Trophoblast cell (in vitro differentiated cells and primary cell): ENCODE data around the gene BARHL1.

Source experiments
- DNase-seq, 2 donors: peaks; one replicate each; pipeline ENCODE4 v3.0.0-alpha.2; 2016
- H2AFZ ChIP-seq: 2 replicates; pipeline ENCODE4 v1.6.1; 2013; ENCODE audit warnings: low read length, moderate library complexity, mild to moderate bottlenecking; ENCODE audit not compliant: insufficient read depth, poor library complexity
- H2AK5ac ChIP-seq: 2 replicates; pipeline ENCODE4 v1.6.1; 2013; ENCODE audit warnings: mild to moderate bottlenecking, low read length
- H2BK120ac ChIP-seq: 2 replicates; pipeline ENCODE4 v1.6.1; 2013; ENCODE audit warnings: low read length, mild to moderate bottlenecking, moderate library complexity; ENCODE audit not compliant: insufficient read depth, poor library complexity
- H2BK12ac ChIP-seq: 2 replicates; pipeline ENCODE4 v1.6.1; 2013; ENCODE audit warnings: mild to moderate bottlenecking, low read length, moderate library complexity
- H2BK5ac ChIP-seq: 2 replicates; pipeline ENCODE4 v1.6.1; 2013; ENCODE audit warnings: low read length, low read depth, moderate library complexity, mild to moderate bottlenecking; ENCODE audit not compliant: poor library complexity
- H3K14ac ChIP-seq: 2 replicates; pipeline ENCODE4 v1.6.1; 2013; ENCODE audit warnings: mild to moderate bottlenecking, low read length
- H3K18ac ChIP-seq: 2 replicates; pipeline ENCODE4 v1.6.1; 2013; ENCODE audit warnings: mild to moderate bottlenecking, low read length
- H3K23ac ChIP-seq: 2 replicates; pipeline ENCODE4 v1.6.1; 2013; ENCODE audit warnings: low read length
- H3K27ac ChIP-seq: 2 replicates; pipeline ENCODE4 v1.5.1; 2013; ENCODE audit warnings: low read depth, mild to moderate bottlenecking, inconsistent platforms, low read length, moderate library complexity
- H3K27me3 ChIP-seq: 2 replicates; pipeline ENCODE4 v1.6.1; 2013; ENCODE audit warnings: inconsistent platforms, mild to moderate bottlenecking, low read length, moderate library complexity; ENCODE audit not compliant: insufficient read depth
- H3K36me3 ChIP-seq, 2 experiments: 1 replicate in 1 of 2; 2 replicates in 1 of 2; pipeline ENCODE4 v1.6.1; 2013; ENCODE audit warnings: low read length in 2 of 2, mild to moderate bottlenecking in 2 of 2, moderate library complexity in 1 of 2; ENCODE audit not compliant: insufficient read depth in 2 of 2, control insufficient read depth in 1 of 2
- H3K4ac ChIP-seq: 2 replicates; pipeline ENCODE4 v1.6.1; 2013; ENCODE audit warnings: low read depth, mild to moderate bottlenecking, low read length, moderate library complexity
- H3K4me1 ChIP-seq, 2 experiments: 1 replicate in 1 of 2; 2 replicates in 1 of 2; pipeline ENCODE4 v1.6.1; 2013; ENCODE audit warnings: low read length in 2 of 2, mild to moderate bottlenecking in 2 of 2, moderate library complexity in 1 of 2; ENCODE audit not compliant: insufficient read depth in 2 of 2, control insufficient read depth in 1 of 2
- H3K4me2 ChIP-seq: 2 replicates; pipeline ENCODE4 v1.6.1; 2013; ENCODE audit warnings: inconsistent platforms, mild to moderate bottlenecking, low read length, moderate library complexity
- H3K4me3 ChIP-seq: 2 replicates; pipeline ENCODE4 v1.5.1; 2013; ENCODE audit warnings: mild to moderate bottlenecking, low read depth, low read length, inconsistent platforms
- H3K79me1 ChIP-seq: one replicate; pipeline ENCODE4 v1.6.1; 2013; ENCODE audit warnings: low read length
- H3K79me2 ChIP-seq: 2 replicates; pipeline ENCODE4 v1.6.1; 2013; ENCODE audit warnings: low read length, mild to moderate bottlenecking; ENCODE audit not compliant: control insufficient read depth, insufficient read depth, poor library complexity
- H3K9ac ChIP-seq: 2 replicates; pipeline ENCODE4 v1.6.1; 2013; ENCODE audit warnings: mild to moderate bottlenecking, low read length
- H3K9me3 ChIP-seq: 2 replicates; pipeline ENCODE4 v1.6.1; 2013; ENCODE audit warnings: low read depth, mild to moderate bottlenecking, control low read depth, inconsistent platforms, low read length; ENCODE audit not compliant: insufficient read depth
- H4K12ac ChIP-seq: 2 replicates; pipeline ENCODE4 v1.6.1; 2013; ENCODE audit warnings: low read depth, mild to moderate bottlenecking, low read length, moderate library complexity
- H4K8ac ChIP-seq: 2 replicates; pipeline ENCODE4 v1.6.1; 2013; ENCODE audit warnings: low read depth, mild to moderate bottlenecking, low read length, moderate library complexity
- H4K91ac ChIP-seq: one replicate; pipeline ENCODE4 v1.6.1; 2013; ENCODE audit warnings: low read depth, mild to moderate bottlenecking, low read length, moderate library complexity
- WGBS: extraction: QIAGEN DNeasy Blood & Tissue Kit; methylation state at CpG from one replicate; pipeline ENCODE4 v1.1.7; 2013; ENCODE audit warnings: missing lambda C conversion rate; ENCODE audit not compliant: insufficient read length, insufficient coverage; ENCODE audit errors: extremely low coverage; 5-methylcytosine and 5-hydroxymethylcytosine counted together

The BARHL1 gene

DNA sequence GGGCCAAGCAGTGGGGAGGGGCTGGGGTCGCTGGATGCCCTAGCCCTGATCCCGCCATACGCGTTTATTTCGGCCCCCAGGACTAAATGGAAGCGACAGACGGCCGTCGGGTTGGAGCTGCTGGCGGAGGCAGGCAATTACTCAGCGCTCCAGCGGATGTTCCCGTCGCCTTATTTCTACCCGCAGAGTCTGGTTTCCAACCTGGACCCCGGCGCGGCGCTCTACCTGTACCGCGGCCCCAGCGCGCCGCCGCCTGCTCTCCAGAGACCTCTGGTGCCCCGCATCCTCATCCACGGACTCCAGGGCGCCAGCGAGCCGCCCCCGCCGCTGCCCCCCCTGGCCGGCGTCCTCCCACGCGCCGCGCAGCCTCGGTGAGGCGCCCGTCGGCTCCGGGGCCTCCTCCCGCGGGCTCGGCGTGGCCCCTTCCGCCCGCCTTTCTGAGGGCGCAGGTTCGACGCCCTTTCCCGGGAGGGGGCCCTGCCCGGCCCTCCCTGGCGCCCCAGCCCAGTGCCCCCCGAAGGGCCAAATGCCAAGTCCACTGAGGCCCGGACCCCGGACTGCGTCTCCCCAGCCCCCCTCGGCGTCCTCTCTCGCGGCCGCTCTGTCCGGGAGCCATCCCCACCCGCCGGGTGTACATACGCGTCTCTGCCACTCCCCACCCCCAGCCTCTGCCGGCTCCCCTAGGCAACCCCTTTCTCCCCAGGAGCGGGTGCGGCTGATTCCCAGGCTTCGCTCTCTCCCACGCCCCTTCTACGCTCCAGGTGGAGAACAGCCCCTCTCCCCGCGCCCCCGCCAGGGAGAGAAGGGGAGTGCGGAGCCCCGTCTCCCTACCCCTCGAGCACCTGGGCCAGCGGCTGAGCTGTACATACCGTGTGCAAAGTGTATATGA is 7.0 kb downstream of the BARHL1 start:
- Histone ChIP-seq H3K79me1 (no peaks in the 10 kb centered on the region), H3K4ac (no peak overlapping the region), H3K23ac (no peak overlapping the region), H2BK12ac (no peak overlapping the region), H3K9me3 (peaks cover 3% of the 10 kb centered on the region), H3K4me1 (no peaks in the 10 kb centered on the region), H3K9ac (no peak overlapping the region), H2AK5ac (no peak overlapping the region), H3K27ac (no peak overlapping the region), H2BK120ac (no peak overlapping the region), H3K14ac (no peak overlapping the region), H3K4me3 (no peak overlapping the region), H2AFZ (no peak overlapping the region), H2BK5ac (no peak overlapping the region), H4K8ac (no peak overlapping the region), H4K12ac (no peak overlapping the region), H4K91ac (no peak overlapping the region), H3K27me3 (peaks cover 78% of the 10 kb centered on the region), H3K4me2 (no peak overlapping the region), H3K18ac (no peak overlapping the region), H3K79me2 (no peaks in the 10 kb centered on the region), H3K36me3 (peaks cover 4 to 5% of the 10 kb centered on the region in 2 experiments)
- DNase-seq: no peak
- WGBS: no CpG with 5 or more reads among the region's 83 CpGs

- H4K8ac ChIP-seq: no peak overlapping the region
- no peaks in the 10 kb centered on the region for H3K4me1 ChIP-seq
- no peak overlapping the region for H2AFZ ChIP-seq
- no peak overlapping the region for H4K12ac ChIP-seq
- H3K36me3 ChIP-seq: peaks cover 9 to 10% of the 10 kb centered on the region in 2 experiments
- no peak overlapping the region for H3K23ac ChIP-seq
- no peak overlapping the region for H4K91ac ChIP-seq
- H3K79me2 ChIP-seq: no peaks in the 10 kb centered on the region
- no peak overlapping the region for H2AK5ac ChIP-seq
- no peak overlapping the region for H3K14ac ChIP-seq
- no peak overlapping the region for H3K4me2 ChIP-seq
- peaks cover 3% of the 10 kb centered on the region for H3K9me3 ChIP-seq
- no peaks in the 10 kb centered on the region for H3K79me1 ChIP-seq
- H3K4ac ChIP-seq: no peak overlapping the region
- H2BK120ac ChIP-seq: no peak overlapping the region
- no peak overlapping the region for H3K27ac ChIP-seq
- H2BK12ac ChIP-seq: no peak overlapping the region
- H3K27me3 ChIP-seq: peaks cover 72% of the 10 kb centered on the region
- no peak overlapping the region for H3K4me3 ChIP-seq
- no peak overlapping the region for H3K9ac ChIP-seq
- DNase-seq: no peak
- no CpG with 5 or more reads among the region's 17 CpGs for WGBS
- H3K18ac ChIP-seq: no peak overlapping the region
- H2BK5ac ChIP-seq: no peak overlapping the region
Observed at GRCh38 chr9:132590037-132590317, 7.6 kb downstream of the BARHL1 start.

DNA sequence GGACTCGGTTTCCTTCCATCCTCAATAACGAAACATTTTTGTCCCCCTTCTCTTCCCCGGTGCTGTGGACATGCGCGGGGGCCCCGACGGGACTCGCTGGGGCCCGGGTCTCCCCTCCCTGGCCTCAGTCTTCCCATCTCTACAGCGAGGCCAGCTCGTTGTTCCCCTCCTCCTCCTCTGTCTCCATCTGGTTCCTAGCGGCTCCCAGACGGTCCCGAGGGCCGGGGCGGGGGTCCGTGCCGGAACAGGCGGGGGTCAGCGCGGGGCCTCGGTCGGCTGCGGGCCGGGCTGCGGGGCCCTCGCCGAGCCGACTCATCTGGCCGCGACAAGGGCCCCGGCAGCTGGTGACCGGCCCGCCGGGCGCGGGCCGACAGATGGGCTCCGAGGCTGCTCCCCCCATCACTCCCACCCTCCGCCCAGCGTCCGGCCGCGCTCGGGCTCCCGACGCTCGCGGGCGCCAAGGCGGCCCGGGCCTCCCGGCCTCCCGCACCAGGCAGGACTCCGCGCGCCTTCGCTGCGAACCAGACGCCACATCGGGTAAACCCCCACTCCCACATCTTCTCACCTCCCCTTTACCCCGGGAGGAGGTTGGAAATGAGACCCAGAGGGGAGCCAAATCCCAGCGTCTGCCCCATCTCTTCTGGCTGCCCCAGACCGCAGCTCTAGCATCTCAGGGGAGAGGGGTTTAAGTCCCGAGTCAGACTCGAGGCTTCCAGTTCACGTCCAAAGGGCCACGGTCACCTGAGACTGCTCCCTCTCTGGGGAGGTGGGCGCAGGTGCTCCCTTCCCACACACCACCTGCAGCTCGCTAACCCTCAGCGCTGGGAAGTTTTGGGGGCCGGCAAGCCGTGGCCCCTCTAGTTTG is 8.1 kb downstream of the BARHL1 start:
- Histone ChIP-seq H3K79me1 (no peaks in the 10 kb centered on the region), H3K9ac (no peak overlapping the region), H2AK5ac (no peak overlapping the region), H4K91ac (no peak overlapping the region), H2AFZ (no peak overlapping the region), H2BK12ac (no peak overlapping the region), H4K8ac (no peak overlapping the region), H3K36me3 (peaks cover 9 to 13% of the 10 kb centered on the region in 2 experiments), H3K23ac (no peak overlapping the region), H3K4me1 (no peaks in the 10 kb centered on the region), H3K14ac (no peak overlapping the region), H2BK5ac (no peak overlapping the region), H3K4me2 (no peak overlapping the region), H3K9me3 (peaks cover 3% of the 10 kb centered on the region), H3K79me2 (no peaks in the 10 kb centered on the region), H3K4ac (no peak overlapping the region), H4K12ac (no peak overlapping the region), H3K27ac (no peak overlapping the region), H3K27me3 (peaks cover 68% of the 10 kb centered on the region), H2BK120ac (no peak overlapping the region), H3K4me3 (no peak overlapping the region), H3K18ac (no peak overlapping the region)
- no peak for DNase-seq
- whole genome bisulfite sequencing: no CpG with 5 or more reads among the region's 73 CpGs

- no peak overlapping the region for H3K4me3 ChIP-seq
Observed at GRCh38 chr9:132591244-132591643, 8.8 kb downstream of the BARHL1 start.

More at GRCh38 chr9:132591244-132591643, 8.8 kb downstream of the BARHL1 start:
- Histone ChIP-seq H3K27ac (no peak overlapping the region), H3K79me2 (no peaks in the 10 kb centered on the region), H3K4ac (no peak overlapping the region), H4K8ac (no peak overlapping the region), H3K23ac (no peak overlapping the region), H3K36me3 (peaks cover 9 to 13% of the 10 kb centered on the region in 2 experiments), H3K18ac (no peak overlapping the region), H3K27me3 (peaks cover 61% of the 10 kb centered on the region), H3K9me3 (peaks cover 3% of the 10 kb centered on the region), H2BK12ac (no peak overlapping the region), H2AFZ (no peak overlapping the region), H3K4me1 (no peaks in the 10 kb centered on the region), H4K91ac (no peak overlapping the region), H3K9ac (no peak overlapping the region), H2BK5ac (no peak overlapping the region), H4K12ac (no peak overlapping the region), H3K4me2 (no peak overlapping the region), H2BK120ac (no peak overlapping the region), H3K79me1 (no peaks in the 10 kb centered on the region), H3K14ac (no peak overlapping the region), H2AK5ac (no peak overlapping the region)
- WGBS: no CpG with 5 or more reads among the region's 6 CpGs
- DNase-seq: no peak
